LHCN-M2 (cell line): ENCODE measurements around the gene TM7SF3. TPM values are rescaled to one million over a fixed set of nuclear protein-coding genes. Genes with fewer than 3 reads are reported as not detected.
A peak's percentile ranks its signal among the peaks of the same experiment; 100 is the strongest.
"Not testable (repeated sequence)": the region's sequence is repeated elsewhere in the genome, so short reads cannot be mapped to it uniquely, and the experiment has no call there.

Source experiments
- DNase-seq: peaks from one replicate; pipeline ENCODE4 v3.0.0-alpha.2; 2012; ENCODE audit warnings: low read depth
- polyA plus RNA-seq: library from polyadenylated mRNA; unstranded; fragments of >200 nt; gene quantifications from one replicate; pipeline ENCODE4 v1.2.1, GENCODE V29; 2012; ENCODE audit warnings: missing spikeins
- total RNA-seq: library from RNA; depleted of rRNA; stranded (reverse); fragments of >200 nt; gene quantifications from 2 replicates; pipeline ENCODE4 v1.2.3, GENCODE V29; 2014; rRNA removed

Gene TM7SF3
- 60.0 and 63.7 TPM in 2 replicates for total RNA-seq
- 31.7 TPM for polyA plus RNA-seq

DNA sequence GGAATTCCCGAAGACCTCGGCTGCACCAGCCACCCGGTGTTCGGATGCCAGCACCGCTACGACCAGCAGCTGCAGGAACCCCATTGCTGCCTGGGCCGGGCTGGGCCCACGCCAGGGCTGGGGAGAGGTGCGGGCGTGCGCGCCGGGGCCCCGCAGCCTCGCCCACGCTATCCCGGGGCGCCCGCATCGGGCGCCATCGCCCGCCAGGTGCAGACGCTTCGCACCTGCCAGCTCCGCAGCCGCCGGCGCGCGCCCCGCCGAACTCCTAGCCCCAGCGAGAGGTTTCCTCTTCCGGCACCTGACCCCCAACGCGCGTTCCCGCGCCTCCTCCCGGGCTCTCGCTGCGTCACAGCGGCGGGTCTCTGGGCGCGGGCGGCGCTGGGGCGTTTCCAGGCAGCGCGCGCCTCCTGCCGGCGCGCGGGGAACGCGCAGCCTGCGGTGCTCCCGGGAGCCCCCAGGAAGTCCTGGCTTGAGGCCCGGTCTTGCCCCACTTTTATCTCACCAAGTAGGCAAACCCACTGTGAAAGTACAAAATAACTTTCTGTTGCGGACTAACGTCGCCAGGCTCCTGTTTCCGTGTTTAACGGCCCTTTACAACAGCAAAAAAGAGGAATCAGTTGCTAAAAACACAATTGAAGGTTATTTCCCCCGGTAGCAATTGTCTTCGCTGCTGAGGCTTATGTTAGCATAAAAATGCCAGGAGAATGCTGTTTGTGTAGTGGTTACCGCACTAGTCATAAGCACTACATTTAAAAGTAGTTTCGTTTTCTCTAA is at the start of gene TM7SF3:
Gene TM7SF3 (minus strand): TSS at position 300 of the 774 bp plus-strand sequence. CDS start 216 bp downstream, at position 84.
- peak; percentile 82 for DNase-seq

DNA sequence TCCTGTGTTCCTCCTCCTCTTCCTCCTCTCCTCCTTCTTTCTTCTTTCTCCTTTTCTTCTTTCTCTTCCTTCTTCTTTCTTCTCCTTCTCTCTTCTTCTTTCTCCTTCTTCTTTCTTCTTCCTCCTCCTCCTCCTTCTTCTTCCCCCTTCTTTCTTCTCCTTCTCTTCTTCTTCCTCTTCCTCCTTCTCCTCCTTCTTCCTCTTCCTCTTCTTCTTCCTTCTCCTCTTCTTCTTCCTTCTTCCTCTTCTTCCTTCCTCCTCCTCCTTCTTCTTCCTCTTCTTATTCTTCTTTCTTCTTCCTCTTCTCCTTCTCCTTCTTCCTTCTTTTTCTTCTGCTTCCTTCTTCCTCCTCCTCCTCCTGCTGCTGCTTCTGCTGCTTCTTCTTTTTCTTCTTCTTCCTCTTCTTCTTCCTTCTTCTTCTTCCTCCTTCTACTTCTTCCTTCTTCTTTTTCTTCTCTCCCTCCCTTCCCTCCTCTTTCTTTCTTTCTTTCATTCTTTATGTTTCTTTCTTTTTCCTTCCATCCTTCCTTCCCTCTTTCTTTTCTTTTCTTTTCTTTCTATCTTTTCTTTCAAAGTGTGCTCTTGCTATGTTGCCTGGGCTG is 49.2 kb upstream of the TM7SF3 start:
- DNase-seq, result no peak

GRCh38 chr12:27061317-27061716 is 47.1 kb upstream of the TM7SF3 start:
- no peak for DNase-seq

- peak; percentile 36 for DNase-seq
Observed at GRCh38 chr12:27060740-27061139, 46.6 kb upstream of the TM7SF3 start.

- DNase-seq, result no peak
Observed at GRCh38 chr12:27057543-27057942, 43.4 kb upstream of the TM7SF3 start.

- no peak for DNase-seq
Observed at GRCh38 chr12:27055966-27056365, 41.8 kb upstream of the TM7SF3 start.

- DNase-seq, result no peak
Observed at GRCh38 chr12:27052742-27053141, 38.6 kb upstream of the TM7SF3 start.

DNA sequence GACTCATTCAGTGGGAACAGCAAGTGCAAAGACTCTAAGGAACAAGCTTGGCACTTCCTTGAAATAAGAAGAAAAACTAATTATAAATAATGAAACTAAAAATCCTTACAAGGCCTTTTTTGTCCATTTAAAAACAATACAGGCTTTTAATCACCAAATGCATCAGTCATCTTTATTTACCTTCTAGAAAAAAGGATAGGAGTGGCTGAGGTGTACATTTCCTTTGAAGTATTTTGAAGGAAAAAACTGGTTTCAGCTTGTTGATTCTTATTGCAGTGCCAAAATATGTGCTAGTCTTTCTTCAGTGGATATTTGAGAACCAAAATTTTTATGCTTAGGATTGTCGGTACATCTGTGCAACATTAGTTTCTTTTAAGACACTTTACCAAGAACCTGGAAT is 38.0 kb upstream of the TM7SF3 start:
- no peak for DNase-seq

GRCh38 chr12:27048822-27049752 is 34.9 kb upstream of the TM7SF3 start:
- DNase-seq, result peak; percentile 5

DNA sequence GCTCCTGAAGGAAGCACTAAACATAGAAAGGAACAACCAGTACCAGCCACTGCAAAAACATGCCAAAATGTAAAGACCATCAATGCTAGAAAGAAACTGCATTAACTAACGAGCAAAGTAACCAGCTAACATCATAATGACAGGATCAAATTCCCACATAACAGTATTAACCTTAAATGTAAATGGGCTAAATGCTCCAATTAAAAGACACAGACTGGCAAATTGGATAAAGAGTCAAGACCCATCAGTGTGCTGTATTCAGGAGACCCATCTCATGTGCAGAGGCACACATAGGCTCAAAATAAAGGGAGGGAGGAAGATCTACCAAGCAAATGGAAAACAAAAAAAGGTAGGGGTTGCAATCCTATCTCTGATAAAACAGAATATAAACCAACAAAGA is 27.8 kb upstream of the TM7SF3 start:
- not testable (repeated sequence) for DNase-seq

DNA sequence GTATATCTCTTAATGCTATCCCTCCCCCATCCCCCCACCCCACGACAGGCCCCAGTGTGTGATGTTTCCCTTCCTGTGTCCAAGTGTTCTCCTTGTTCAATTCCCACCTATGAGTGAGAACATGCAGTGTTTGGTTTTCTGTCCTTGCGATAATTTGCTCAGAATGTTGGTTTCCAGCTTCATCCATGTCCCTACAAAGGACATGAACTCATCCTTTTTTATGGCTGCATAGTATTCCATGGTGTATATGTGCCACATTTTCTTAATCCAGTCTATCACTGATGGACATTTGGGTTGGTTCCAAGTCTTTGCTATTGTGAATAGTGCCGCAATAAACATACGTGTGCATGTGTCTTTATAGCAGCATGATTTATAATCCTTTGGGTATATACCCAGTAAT is 26.5 kb upstream of the TM7SF3 start:
- not testable (repeated sequence) for DNase-seq

DNA sequence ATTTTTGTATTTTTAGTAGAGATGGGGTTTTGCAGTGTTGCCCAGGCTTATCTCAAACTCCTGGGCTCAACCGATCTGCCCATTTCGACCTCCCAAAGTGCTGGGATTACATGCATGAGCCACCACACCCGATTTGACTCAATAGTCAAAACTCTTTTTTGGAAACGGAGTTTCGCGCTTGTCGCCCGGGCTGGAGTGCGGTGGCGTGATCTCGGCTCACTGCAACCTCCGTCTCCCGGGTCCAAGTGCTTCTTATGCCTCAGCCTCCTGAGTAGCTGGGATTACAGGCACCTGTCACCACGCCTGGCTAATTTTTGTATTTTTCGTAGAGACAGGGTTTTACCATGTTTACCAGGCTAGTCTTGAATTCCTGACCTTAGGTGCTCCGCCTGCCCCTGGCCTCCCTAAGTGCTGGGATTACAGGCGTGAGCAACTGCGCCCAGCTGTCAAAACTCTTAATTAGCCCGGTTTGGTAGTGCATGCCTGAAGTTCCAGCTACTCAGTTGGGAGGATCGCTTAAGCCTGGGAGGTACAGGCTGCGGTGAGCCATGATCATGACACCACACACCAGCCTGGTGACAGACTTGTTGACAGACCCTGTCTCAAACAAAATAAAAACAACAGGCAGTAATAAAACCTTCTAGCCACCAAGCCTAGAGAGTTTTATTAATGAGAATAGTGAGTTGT is 20.6 kb upstream of the TM7SF3 start:
- DNase-seq, result peak; percentile 36

DNA sequence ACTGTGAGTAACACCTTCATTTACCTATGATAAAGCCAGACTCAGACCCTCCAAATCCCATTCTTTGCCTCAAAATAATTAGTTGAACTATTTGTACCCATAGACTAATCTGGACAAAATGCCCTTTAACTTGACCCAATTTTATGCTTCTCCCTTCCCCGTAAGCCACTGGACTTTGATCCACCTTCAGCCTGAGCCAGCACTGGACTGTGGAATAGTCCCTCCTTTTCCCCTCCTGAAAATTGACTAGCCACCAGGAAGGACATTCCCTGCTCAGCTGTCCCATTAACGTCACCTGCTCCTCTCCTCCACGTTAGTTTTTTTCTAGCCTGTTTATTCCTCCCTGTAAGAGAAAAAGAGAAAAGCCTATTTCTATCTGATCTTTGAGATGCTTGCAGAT is 18.5 kb upstream of the TM7SF3 start:
- DNase-seq, result no peak

GRCh38 chr12:27031531-27031930 is 17.3 kb upstream of the TM7SF3 start:
- no peak for DNase-seq

- DNase-seq, result no peak
Observed at GRCh38 chr12:27026257-27026656, 12.1 kb upstream of the TM7SF3 start.

- no peak for DNase-seq
Observed at GRCh38 chr12:27025116-27025515, 10.9 kb upstream of the TM7SF3 start.

DNA sequence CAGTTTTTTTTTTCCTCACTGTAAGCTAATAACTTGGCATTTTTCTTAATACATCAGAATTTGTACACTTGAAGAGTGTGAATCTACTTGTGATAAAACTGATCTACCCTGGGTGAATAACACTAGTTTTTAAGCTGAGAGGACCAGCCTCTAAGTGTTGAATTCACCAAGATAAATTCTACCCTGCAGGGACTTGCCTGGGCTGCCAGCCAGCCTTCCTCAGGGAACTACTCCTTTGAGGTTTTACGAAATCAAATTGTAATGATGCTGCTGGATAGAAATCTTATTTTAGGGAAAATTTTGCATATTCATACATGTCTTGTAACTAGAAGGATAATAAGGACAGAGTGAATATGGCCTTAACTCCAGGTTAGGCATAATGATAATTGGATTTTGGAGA is 10.1 kb upstream of the TM7SF3 start:
- no peak for DNase-seq

- no peak for DNase-seq
Observed at GRCh38 chr12:27020761-27021160, 6.6 kb upstream of the TM7SF3 start.

GRCh38 chr12:27018037-27018436 is 3.9 kb upstream of the TM7SF3 start:
- DNase-seq, result no peak

DNA sequence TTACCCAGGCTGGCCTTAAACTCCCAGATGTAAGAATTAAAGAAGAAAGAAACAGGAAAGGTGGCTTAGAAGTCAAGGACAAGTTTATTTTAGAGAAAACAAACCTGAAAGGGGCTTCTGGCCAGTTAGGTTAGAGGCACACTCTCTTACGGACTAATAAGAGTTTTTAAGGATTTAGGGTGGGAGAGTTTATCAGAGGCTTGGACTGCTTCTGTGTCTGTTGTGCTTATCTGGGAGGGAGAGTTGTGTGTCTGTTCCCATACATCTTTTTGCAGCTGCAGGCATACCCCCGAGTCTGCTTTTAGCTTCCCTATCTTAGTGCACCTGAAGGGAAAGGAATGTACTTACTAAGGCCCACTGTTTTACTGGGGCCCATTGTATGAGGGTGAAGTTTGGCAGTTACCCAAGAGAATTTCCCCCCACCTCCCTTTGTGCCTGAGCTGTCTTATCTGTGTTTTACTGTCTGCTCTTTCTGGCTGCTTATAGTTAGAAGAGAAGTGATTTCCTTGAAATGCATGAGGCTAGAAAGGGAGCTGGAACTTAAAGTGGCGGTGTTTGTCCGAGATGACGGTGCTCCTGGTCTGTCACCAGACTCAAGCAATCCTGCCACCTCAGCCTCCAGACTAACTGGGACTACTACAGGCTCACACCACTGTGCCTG is 3.1 kb upstream of the TM7SF3 start:
- not testable (repeated sequence) for DNase-seq

DNA sequence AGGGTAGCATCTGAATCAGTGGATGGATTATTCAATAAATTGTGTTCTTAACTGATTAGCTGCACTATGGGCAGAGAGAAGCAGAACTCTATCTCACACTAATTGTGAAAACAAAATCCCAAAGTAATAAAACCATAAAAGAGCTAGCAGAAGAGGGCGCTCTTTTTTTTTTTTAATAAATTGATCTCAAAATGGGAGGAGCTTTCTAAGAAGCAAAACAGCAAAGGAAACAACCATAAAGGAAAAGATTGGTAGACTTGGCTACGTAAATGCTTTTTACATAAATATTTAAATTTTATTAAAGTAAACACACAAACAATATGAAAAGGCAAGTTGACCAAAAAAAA is 1.5 kb upstream of the TM7SF3 start:
- peak; percentile 37 for DNase-seq
